ENCODE results near the gene APBB2. TPM values are rescaled to one million over a fixed set of nuclear protein-coding genes. Genes with fewer than 3 reads are reported as not detected.

APBB2 gene
- total RNA-seq, 4 donors from 2014 or later: 12.2 to 29.2 (median 20.1) TPM

DNA sequence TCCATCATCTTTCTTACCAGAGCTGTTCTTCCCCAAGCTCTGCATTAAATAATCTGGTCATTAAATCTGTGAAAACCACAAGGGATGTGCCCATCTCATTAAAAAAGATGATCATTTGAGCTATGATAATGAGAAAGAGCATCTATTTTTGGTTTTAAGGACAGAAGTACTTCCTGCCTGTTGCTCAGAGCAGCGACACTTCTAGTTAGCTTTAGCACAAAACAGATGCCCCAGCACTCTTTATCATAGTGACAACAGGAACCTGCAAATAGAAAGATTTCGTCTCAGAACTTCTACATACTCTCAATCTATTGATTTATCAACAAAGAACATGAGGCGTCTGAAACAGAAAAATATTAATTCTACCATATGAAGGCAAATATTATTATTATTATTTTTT is 140.1 kb downstream of the APBB2 start:
- Histone ChIP-seq H3K4me3 (no peak overlapping the region), H3K9me3 (no peaks in the 10 kb centered on the region), H3K36me3 (no peaks in the 10 kb centered on the region), H3K27me3 (no peaks in the 10 kb centered on the region), H3K27ac (no peak overlapping the region), H3K4me1 (peaks cover 0 to 22% (median 0%) of the 10 kb centered on the region in 3 donors)
- 71 to 89% methylated on average over 3 of the region's 3 CpGs for WGBS, 2 donors
- no peak for DNase-seq
- TF ChIP-seq CTCF (IDR thresholded peaks at IDR 0.05) (no peak), POLR2A (IDR thresholded peaks at IDR 0.05) (no peak)
- intact Hi-C loops (cut with DNase I): no loop called here

DNA sequence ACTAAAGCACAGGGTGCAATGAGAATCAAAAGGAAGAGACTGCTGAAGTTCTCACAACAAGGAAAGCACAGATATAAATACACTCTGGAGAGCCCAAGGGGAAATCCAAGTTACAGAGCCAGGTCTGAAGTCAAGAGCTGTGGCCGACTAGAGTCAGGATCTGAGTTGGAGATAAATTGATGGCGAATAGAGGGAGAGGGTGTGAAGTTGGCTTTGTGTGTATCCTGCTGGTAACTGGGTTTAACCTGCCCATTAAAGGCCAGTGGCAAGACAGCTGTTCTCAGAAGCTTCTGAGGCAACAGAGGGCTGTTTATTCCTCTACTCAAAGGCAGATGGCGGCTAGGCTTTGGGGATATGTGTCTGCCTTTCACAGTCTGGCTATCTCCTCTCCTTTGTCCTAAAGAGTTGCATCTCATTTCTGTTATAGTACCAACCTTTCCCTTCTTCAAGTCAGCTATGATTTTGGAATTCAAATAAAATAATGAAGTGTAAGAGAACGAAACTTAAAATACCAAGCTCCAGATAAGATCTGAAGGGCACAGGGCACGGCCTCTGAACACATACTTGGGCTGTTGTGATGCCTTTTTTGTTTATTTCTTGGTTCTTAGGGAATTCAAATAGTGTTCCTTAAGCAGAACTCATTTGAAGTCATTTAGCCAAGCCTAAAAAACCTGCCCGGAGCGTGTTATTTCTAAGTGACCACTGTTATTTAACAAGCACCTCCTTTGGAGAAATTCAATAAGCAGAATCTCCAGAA is 142.1 kb downstream of the APBB2 start:
- Histone ChIP-seq H3K27ac (no peak overlapping the region), H3K27me3 (no peaks in the 10 kb centered on the region), H3K4me1 (peaks cover 0 to 25% (median 0%) of the 10 kb centered on the region in 3 donors), H3K9me3 (no peaks in the 10 kb centered on the region), H3K4me3 (no peak overlapping the region), H3K36me3 (no peaks in the 10 kb centered on the region)
- TF ChIP-seq CTCF (IDR thresholded peaks at IDR 0.05): no peak
- no peak for TF ChIP-seq POLR2A (IDR thresholded peaks at IDR 0.05)
- 79 to 82% methylated on average over 7 of the region's 7 CpGs for WGBS, 2 donors
- DNase-seq: no peak
- intact Hi-C loops (cut with DNase I): no loop called here

GRCh38 chr4:41070516-41071281 is 143.6 kb downstream of the APBB2 start:
- H3K4me3 ChIP-seq: no peak overlapping the region
- intact Hi-C loops (cut with DNase I): no loop called here
- H3K27ac ChIP-seq: no peak overlapping the region
- H3K27me3 ChIP-seq: no peaks in the 10 kb centered on the region
- H3K9me3 ChIP-seq: no peaks in the 10 kb centered on the region
- peaks cover 0 to 25% (median 0%) of the 10 kb centered on the region in 3 donors for H3K4me1 ChIP-seq
- WGBS, 2 donors: 63 to 75% methylated on average over 10 of the region's 10 CpGs
- TF ChIP-seq CTCF (IDR thresholded peaks at IDR 0.05) (no peak), POLR2A (IDR thresholded peaks at IDR 0.05) (no peak)
- DNase-seq: no peak
- no peaks in the 10 kb centered on the region for H3K36me3 ChIP-seq

- Histone ChIP-seq H3K36me3 (no peaks in the 10 kb centered on the region), H3K4me3 (no peak overlapping the region), H3K27me3 (no peaks in the 10 kb centered on the region), H3K4me1 (peaks cover 0 to 25% (median 0%) of the 10 kb centered on the region in 3 donors), H3K9me3 (no peaks in the 10 kb centered on the region), H3K27ac (no peak overlapping the region)
- intact Hi-C loops (cut with DNase I): no loop called here
- TF ChIP-seq CTCF (IDR thresholded peaks at IDR 0.05) (no peak), POLR2A (IDR thresholded peaks at IDR 0.05) (no peak)
- WGBS, 2 donors: 90 to 93% methylated on average over 1 of the region's 1 CpG
- no peak for DNase-seq
Observed at GRCh38 chr4:41069838-41070237, 144.5 kb downstream of the APBB2 start.

- no peak for DNase-seq
- no peak overlapping the region for H3K4me3 ChIP-seq
- 41 to 49% methylated on average over 5 of the region's 5 CpGs for WGBS, 2 donors
- no peaks in the 10 kb centered on the region for H3K9me3 ChIP-seq
- TF ChIP-seq CTCF (IDR thresholded peaks at IDR 0.05): no peak
- TF ChIP-seq POLR2A (IDR thresholded peaks at IDR 0.05): no peak
- no peaks in the 10 kb centered on the region for H3K27me3 ChIP-seq
- intact Hi-C loops (cut with DNase I): no loop called here
- peaks cover 0 to 31% (median 0%) of the 10 kb centered on the region in 3 donors for H3K4me1 ChIP-seq
- no peaks in the 10 kb centered on the region for H3K36me3 ChIP-seq
- H3K27ac ChIP-seq: no peak overlapping the region
Observed at GRCh38 chr4:41069257-41069656, 145.1 kb downstream of the APBB2 start.
